GM12801 (cell line): Measurements from ENCODE around the gene KCNF1.

Experiments
- TF ChIP-seq, protein P1 (sequence below): IDR thresholded peaks from one replicate; pipeline ENCODE4 v1.5.1; 2011; ENCODE audit warnings: control low read depth; ENCODE audit not compliant: insufficient read length; ENCODE audit errors: extremely low read depth

Gene KCNF1, protein sequence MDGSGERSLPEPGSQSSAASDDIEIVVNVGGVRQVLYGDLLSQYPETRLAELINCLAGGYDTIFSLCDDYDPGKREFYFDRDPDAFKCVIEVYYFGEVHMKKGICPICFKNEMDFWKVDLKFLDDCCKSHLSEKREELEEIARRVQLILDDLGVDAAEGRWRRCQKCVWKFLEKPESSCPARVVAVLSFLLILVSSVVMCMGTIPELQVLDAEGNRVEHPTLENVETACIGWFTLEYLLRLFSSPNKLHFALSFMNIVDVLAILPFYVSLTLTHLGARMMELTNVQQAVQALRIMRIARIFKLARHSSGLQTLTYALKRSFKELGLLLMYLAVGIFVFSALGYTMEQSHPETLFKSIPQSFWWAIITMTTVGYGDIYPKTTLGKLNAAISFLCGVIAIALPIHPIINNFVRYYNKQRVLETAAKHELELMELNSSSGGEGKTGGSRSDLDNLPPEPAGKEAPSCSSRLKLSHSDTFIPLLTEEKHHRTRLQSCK

GRCh38 chr2:10911291-10912075 is at the start of gene KCNF1:
Gene KCNF1 (plus strand): TSS chr2:10911934. CDS start chr2:10912427, 493 bp downstream.
- TF ChIP-seq, protein P1, sequence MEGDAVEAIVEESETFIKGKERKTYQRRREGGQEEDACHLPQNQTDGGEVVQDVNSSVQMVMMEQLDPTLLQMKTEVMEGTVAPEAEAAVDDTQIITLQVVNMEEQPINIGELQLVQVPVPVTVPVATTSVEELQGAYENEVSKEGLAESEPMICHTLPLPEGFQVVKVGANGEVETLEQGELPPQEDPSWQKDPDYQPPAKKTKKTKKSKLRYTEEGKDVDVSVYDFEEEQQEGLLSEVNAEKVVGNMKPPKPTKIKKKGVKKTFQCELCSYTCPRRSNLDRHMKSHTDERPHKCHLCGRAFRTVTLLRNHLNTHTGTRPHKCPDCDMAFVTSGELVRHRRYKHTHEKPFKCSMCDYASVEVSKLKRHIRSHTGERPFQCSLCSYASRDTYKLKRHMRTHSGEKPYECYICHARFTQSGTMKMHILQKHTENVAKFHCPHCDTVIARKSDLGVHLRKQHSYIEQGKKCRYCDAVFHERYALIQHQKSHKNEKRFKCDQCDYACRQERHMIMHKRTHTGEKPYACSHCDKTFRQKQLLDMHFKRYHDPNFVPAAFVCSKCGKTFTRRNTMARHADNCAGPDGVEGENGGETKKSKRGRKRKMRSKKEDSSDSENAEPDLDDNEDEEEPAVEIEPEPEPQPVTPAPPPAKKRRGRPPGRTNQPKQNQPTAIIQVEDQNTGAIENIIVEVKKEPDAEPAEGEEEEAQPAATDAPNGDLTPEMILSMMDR = no peak

DNA sequence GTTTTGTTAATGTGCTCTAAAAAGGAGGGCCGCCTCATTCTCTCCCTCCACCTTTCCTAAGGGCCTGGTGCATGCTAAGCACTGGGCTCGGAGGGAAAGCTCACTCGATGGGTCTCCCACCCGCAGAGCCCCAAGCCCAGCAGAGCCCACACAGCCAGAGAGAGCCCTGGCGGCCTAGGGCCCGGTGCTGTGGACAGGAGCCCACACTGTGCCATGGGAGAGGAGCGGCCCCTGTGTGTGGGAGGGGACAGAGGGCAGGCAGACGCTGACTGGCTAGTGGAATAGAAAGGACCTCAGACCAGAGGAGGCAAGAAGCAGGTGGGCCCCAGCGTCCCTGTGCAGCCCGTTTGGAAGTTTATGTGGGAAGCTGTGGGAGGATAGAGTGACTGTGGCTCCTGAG is 49.4 kb upstream of the KCNF1 start:
- TF ChIP-seq, protein P1 = no peak

GRCh38 chr2:10863047-10863446 is 48.7 kb upstream of the KCNF1 start:
- TF ChIP-seq, protein P1 = no peak

DNA sequence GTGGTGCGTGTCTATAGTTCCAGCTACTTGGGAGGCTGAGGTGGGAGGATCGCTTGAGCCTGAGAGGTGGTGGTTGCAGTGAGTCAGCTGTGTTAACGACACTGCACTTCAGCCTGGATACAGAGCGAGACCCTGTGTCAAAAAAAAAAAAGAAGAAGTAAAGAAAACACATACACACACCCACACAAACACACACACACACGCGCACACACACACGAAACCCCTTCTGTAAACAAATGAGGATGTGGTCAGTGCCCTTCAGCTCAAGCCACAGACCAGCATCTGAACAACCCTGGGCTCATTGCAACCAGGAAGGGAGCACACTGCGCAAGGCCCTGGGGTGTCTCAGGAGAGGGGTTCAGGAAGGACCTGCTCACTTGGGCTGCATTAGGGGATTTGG is 47.9 kb upstream of the KCNF1 start:
- TF ChIP-seq, protein P1 = no peak

- TF ChIP-seq, protein P1 = no peak
Measured at GRCh38 chr2:10864251-10864650, 47.5 kb upstream of the KCNF1 start.

DNA sequence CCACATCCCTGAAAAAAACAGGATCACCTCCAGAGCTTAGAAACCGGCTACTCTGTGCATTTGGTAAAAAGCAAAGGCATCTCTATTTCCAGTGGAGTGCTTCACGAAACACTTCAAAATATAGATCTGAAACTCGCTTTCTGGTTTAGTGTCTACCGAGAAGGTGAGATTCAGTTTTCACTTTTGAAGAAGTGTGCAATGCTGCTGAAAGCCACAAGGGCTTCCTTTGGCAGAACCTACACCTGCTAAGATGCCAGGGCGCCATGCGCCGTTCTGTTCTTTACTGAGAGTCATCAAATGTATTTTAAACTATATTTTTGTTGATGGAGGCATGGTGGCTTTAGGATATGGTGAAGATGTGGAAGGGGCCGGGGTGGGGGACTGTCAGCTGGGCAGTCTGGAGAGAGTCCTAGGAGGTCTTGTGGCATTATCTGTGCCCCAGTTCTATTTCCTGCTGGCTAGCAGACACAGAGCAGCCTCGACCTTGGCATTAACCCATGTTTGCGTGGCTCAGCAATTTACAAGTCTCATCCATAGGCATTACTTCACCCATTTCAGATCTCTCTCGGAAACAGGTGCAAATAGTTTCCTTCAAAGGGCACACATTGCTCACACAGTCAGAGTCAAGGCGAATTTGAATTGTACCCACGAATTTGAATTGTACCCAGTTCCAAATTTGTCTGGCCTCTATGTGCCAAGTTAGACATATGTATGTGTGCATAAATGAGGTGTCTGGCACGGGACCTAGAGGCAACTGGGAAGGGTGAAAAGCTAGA is 46.7 kb upstream of the KCNF1 start:
- TF ChIP-seq, protein P1 = no peak

GRCh38 chr2:10865841-10866240 is 45.9 kb upstream of the KCNF1 start:
- TF ChIP-seq, protein P1 = no peak
